T-helper 17 cell (primary cell): ENCODE measurements around the gene GLTP. TPM values are rescaled to one million over a fixed set of nuclear protein-coding genes. Genes with fewer than 3 reads are reported as not detected.
"Not testable (repeated sequence)": the region's sequence is repeated elsewhere in the genome, so short reads cannot be mapped to it uniquely, and the experiment has no call there.

Experiments
- ATAC-seq: fragments of 150-1000 bp; cut with Tn5 transposase; 2 replicates; pipeline ENCODE4 v1.10.0; 2021; ENCODE audit warnings: mild to moderate bottlenecking, moderate library complexity
- DNase-seq, 3 donors: peaks; one replicate each; pipeline versions ENCODE4 v3.0.0 to v3.0.0-alpha.2; 2020 to 2021
- H3K9me3 ChIP-seq: one replicate; pipeline ENCODE4 v1.7.0; 2013; ENCODE audit warnings: low read length, mild to moderate bottlenecking; ENCODE audit not compliant: control insufficient read depth, poor library complexity, severe bottlenecking
- H3K27ac Mint-ChIP-seq: one replicate; pipeline ENCODE4 v1.8.0; 2022; ENCODE audit warnings: mild to moderate bottlenecking, moderate library complexity, mixed read lengths
- H3K27me3 Mint-ChIP-seq: one replicate; pipeline ENCODE4 v1.8.0; 2022; ENCODE audit warnings: mixed read lengths
- H3K36me3 Mint-ChIP-seq: one replicate; pipeline ENCODE4 v1.8.0; 2022; ENCODE audit warnings: low read depth, mixed read lengths
- H3K4me1 Mint-ChIP-seq: one replicate; pipeline ENCODE4 v1.8.0; 2022; ENCODE audit warnings: mild to moderate bottlenecking, mixed read lengths
- H3K4me3 Mint-ChIP-seq: one replicate; pipeline ENCODE4 v1.8.0; 2022; ENCODE audit warnings: mild to moderate bottlenecking, moderate library complexity, mixed read lengths
- total RNA-seq, 4 donors: library from RNA in 2 of 4; stranded (reverse) in 2 of 4; gene quantifications; one replicate each; pipeline ENCODE4 v1.2.3 and lab custom pipeline; 2022 to 2026

GLTP gene, protein sequence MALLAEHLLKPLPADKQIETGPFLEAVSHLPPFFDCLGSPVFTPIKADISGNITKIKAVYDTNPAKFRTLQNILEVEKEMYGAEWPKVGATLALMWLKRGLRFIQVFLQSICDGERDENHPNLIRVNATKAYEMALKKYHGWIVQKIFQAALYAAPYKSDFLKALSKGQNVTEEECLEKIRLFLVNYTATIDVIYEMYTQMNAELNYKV
- total RNA-seq, result 10 to 100 TPM; 28.3 to 29.4 TPM
- 39.6 to 61.1 reads per million in 2 donors for total RNA-seq (lab: John Stamatoyannopoulos, UW)

- H3K9me3 ChIP-seq, result no peaks in the 10 kb centered on the region
- peak; percentile 91 to 94 (median 92) for DNase-seq
- Mint-ChIP-seq H3K27ac (peak within 1 kb of the TSS; percentile 93), H3K4me1 (peaks cover 43% of the 10 kb centered on the region), H3K36me3 (peaks cover 5% of the 10 kb centered on the region), H3K27me3 (no peaks in the 10 kb centered on the region), H3K4me3 (peak within 1 kb of the TSS; percentile 98)
- ATAC-seq, result peak; percentile 98
These were observed at the start of gene GLTP for GRCh38 chr12:109880043-109880931. Gene GLTP, minus strand, starts transcription at chr12:109880541. Its CDS starts 167 bp downstream, at chr12:109880374.

GRCh38 chr12:109929326-109929725 lies 49.0 kb upstream of the GLTP start:
- not testable (repeated sequence) for H3K4me1 Mint-ChIP-seq, H3K27me3 Mint-ChIP-seq, H3K9me3 ChIP-seq, H3K4me3 Mint-ChIP-seq, ATAC-seq, DNase-seq
- Mint-ChIP-seq H3K27ac (peak overlapping the region; percentile 39), H3K36me3 (peaks cover 12% of the 10 kb centered on the region)

DNA sequence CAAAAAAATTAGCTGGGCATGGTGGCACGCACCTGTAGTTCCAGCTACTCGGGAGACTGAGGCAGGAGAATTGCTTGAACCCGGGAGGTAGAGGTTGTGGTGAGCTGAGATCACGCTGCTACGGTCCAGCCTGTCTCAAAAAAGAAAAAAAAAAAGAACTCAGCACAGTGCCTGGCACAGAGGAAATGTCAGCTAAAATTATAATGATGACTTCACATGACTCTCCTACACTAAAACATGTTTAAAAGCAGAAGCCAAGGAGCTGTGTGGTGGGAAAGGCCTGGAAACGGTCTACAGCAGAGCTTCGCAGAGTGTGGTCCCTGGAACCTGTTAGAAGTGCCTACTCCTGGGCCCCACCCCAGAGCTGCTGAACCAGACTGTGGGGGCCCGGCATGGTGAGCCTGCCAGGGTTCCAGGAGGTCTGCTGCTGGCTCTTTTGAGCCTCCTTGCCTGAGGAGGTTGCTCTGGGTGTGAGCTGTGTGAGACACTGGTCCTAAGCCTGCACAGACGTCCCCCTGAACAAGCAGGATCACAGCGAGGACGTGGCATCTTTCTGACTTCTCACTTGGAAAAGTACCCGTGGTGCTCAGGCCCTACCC lies 47.8 kb upstream of the GLTP start:
- Mint-ChIP-seq H3K27ac (peak overlapping the region; percentile 53), H3K36me3 (peaks cover 12% of the 10 kb centered on the region), H3K4me3 (no peak overlapping the region), H3K27me3 (no peaks in the 10 kb centered on the region), H3K4me1 (peaks cover 7% of the 10 kb centered on the region)
- DNase-seq (no peak), ATAC-seq (no peak)
- no peaks in the 10 kb centered on the region for H3K9me3 ChIP-seq

DNA sequence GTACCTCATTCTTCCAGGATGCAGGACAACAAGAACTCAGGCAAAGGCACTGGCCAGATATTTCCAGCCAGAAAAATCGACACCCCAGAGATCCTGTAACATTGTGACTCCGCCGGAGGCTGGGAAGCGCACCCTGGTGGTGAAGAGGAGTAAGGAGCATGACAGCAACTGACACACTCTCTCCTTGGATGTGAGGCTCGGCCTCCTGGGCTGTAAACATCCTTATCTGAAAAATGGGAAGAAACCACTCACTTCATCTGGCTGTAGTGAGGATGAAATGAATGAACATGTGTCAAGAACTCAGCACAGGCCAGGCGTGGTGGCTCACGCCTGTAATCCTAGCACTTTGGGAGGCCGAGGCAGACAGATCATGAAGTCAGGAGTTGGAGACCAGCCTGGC lies 47.3 kb upstream of the GLTP start:
- ATAC-seq (peak; percentile 67), DNase-seq (peak in 1 of 3 donors; percentile 14)
- H3K27ac Mint-ChIP-seq, result peak overlapping the region; percentile 53
- no peak overlapping the region for H3K4me3 Mint-ChIP-seq
- peaks cover 7% of the 10 kb centered on the region for H3K4me1 Mint-ChIP-seq
- H3K27me3 Mint-ChIP-seq, result no peaks in the 10 kb centered on the region
- peaks cover 12% of the 10 kb centered on the region for H3K36me3 Mint-ChIP-seq
- no peaks in the 10 kb centered on the region for H3K9me3 ChIP-seq

DNA sequence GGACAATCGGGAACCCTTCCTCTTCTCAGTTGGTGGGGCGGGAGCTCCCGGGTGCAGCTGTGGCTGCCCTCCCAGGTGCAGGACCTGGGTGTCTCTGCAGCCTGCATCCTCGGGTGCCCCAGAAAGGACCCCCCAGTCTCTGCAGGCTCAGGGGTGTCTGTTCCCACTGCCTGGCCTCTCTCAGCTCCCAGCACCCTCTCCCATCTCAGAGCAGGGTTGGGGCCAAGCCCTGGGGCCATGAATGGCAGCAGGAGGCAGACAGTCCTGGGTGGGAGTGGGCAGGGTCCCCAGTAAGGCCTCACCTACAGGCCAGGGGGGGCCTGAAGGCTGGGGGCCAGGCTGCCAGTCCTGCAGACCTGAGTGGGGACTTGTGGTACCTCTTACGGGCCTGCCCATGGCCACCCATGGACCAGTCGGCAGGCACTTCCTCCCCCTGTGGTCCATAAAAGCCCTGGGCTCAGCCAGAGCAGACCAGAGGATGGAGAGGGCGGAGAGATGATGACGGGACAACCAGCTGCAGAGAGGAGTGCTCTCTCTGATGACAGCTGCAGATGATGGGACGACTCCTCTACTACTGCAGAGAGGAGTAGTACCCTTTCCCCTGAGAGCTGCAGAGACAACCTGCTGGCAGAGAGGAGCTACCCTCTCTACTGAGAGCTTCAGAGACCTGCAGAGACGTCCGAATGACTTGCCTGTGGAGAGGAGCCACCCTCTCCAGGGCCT lies 46.3 kb upstream of the GLTP start:
- Mint-ChIP-seq H3K27ac (no peak overlapping the region), H3K4me3 (no peak overlapping the region), H3K4me1 (peaks cover 7% of the 10 kb centered on the region), H3K27me3 (no peaks in the 10 kb centered on the region), H3K36me3 (peaks cover 8% of the 10 kb centered on the region)
- no peaks in the 10 kb centered on the region for H3K9me3 ChIP-seq
- DNase-seq (no peak), ATAC-seq (no peak)

DNA sequence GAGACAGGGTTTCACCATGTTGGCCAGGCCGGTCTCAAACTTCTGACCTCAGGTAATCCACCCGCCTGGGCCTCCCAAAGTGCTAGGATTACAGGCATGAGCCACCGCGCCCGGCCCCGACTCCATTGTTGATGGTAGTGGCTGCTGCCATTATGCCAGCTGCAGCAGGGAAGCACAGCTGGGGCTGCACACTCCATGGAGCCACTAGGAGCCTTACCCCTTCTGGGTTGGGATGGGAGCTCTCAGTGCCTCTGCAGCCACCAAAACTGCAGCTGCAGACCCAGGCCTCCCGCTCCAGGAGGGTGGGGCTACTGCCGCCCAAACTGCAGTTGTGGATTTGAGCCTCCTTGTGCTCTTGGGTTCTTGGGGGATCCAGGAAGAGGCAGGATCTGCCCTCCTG lies 45.7 kb upstream of the GLTP start:
- ATAC-seq (no peak), DNase-seq (no peak)
- peaks cover 5% of the 10 kb centered on the region for H3K36me3 Mint-ChIP-seq
- no peak overlapping the region for H3K4me3 Mint-ChIP-seq
- H3K4me1 Mint-ChIP-seq, result peaks cover 7% of the 10 kb centered on the region
- H3K9me3 ChIP-seq, result no peaks in the 10 kb centered on the region
- H3K27me3 Mint-ChIP-seq, result no peaks in the 10 kb centered on the region
- no peak overlapping the region for H3K27ac Mint-ChIP-seq

- peak overlapping the region; percentile 61 for H3K27ac Mint-ChIP-seq
- H3K4me3 Mint-ChIP-seq, result no peak overlapping the region
- H3K9me3 ChIP-seq, result no peaks in the 10 kb centered on the region
- no peak for ATAC-seq
- H3K4me1 Mint-ChIP-seq, result peaks cover 7% of the 10 kb centered on the region
- H3K27me3 Mint-ChIP-seq, result no peaks in the 10 kb centered on the region
- DNase-seq, result no peak
- H3K36me3 Mint-ChIP-seq, result peaks cover 5% of the 10 kb centered on the region
These were observed 45.0 kb upstream of the GLTP start for GRCh38 chr12:109925185-109925840.

- peaks cover 5% of the 10 kb centered on the region for H3K4me1 Mint-ChIP-seq
- no peaks in the 10 kb centered on the region for H3K9me3 ChIP-seq
- DNase-seq, result no peak
- no peak overlapping the region for H3K4me3 Mint-ChIP-seq
- H3K27ac Mint-ChIP-seq, result peak overlapping the region; percentile 78
- H3K36me3 Mint-ChIP-seq, result no peaks in the 10 kb centered on the region
- no peaks in the 10 kb centered on the region for H3K27me3 Mint-ChIP-seq
- ATAC-seq, result no peak
These were observed 43.3 kb upstream of the GLTP start for GRCh38 chr12:109923481-109924245.

GRCh38 chr12:109923038-109923437 lies 42.7 kb upstream of the GLTP start:
- H3K27me3 Mint-ChIP-seq, result no peaks in the 10 kb centered on the region
- H3K36me3 Mint-ChIP-seq, result no peaks in the 10 kb centered on the region
- H3K27ac Mint-ChIP-seq, result peak overlapping the region; percentile 78
- no peaks in the 10 kb centered on the region for H3K9me3 ChIP-seq
- H3K4me1 Mint-ChIP-seq, result peaks cover 5% of the 10 kb centered on the region
- no peak overlapping the region for H3K4me3 Mint-ChIP-seq
- ATAC-seq (no peak), DNase-seq (no peak)

DNA sequence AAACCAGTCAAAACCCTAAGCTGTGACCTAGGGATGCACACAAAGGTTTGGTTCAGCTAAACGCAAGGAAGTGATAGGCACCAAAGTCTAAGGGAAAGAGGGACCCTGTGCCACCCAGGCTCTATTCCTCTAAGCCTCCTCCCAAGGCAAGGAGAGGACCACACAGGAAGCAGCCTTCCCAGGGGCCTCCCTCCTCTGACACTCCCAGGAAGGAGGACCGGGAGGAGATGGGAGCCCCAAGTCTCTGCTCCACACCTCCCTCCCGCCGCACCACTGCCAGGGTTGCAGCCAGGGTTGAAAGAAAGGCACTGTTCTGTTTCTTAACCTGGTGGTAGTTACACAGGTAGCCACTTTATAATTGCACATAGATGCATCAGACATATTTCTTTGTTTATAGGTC lies 41.6 kb upstream of the GLTP start:
- peaks cover 2% of the 10 kb centered on the region for H3K36me3 Mint-ChIP-seq
- H3K27ac Mint-ChIP-seq, result peak overlapping the region; percentile 78

DNA sequence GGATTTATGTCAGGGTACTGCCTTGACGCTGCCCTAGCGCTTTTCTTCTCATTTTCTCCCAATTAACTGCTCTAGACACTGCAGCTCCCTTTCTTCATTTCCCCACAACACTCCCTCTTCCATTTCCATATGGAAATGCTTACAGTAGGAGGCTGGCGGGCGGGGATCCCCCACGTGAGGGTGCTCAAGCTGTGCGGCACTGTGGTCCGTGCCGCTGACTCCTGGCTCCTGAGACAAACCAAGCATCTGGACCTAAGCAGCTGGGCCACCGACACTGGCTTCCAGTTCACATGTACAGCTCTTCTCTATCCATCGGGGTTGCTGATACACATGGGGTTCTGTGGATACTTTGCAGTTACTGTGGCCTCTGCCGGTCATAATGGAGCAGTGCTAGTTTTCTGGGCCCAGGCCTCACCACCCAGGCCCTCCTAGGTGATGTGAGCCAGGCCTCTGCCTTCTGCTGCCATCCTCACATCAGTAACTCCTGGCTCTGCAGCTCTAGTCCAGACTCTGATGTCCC lies 40.0 kb upstream of the GLTP start:
- Mint-ChIP-seq H3K27me3 (no peaks in the 10 kb centered on the region), H3K36me3 (peaks cover 4% of the 10 kb centered on the region), H3K27ac (peak overlapping the region; percentile 70), H3K4me3 (no peak overlapping the region), H3K4me1 (peaks cover 2% of the 10 kb centered on the region)
- ATAC-seq (no peak), DNase-seq (no peak)
- no peaks in the 10 kb centered on the region for H3K9me3 ChIP-seq

More for the DNA sequence above, 41.6 kb upstream of the GLTP start:
- H3K4me1 Mint-ChIP-seq, result peaks cover 2% of the 10 kb centered on the region
- DNase-seq (no peak), ATAC-seq (no peak)
- H3K27me3 Mint-ChIP-seq, result no peaks in the 10 kb centered on the region
- H3K9me3 ChIP-seq, result no peaks in the 10 kb centered on the region
- no peak overlapping the region for H3K4me3 Mint-ChIP-seq

DNA sequence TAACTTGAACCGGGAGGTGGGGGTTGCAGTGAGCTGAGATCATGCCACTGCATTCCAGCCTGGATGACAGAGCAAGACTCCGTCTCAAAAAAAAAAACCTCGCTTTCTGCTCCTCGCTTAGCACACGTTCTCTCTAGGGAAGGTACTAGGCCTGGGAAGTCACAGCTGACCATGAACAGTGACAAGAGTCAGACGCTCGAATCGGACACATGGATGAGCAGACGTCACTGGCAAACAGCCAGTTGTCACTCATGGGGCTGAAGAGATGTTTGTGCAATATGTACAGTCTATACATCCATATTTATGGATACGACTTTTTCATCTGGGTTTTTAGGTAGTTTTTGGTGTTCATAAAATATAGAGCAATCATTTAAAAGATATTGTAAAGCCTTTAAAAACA lies 39.1 kb upstream of the GLTP start:
- Mint-ChIP-seq H3K4me1 (peaks cover 3% of the 10 kb centered on the region), H3K36me3 (peaks cover 4% of the 10 kb centered on the region), H3K27ac (peak overlapping the region; percentile 27), H3K27me3 (no peaks in the 10 kb centered on the region), H3K4me3 (no peak overlapping the region)
- DNase-seq (no peak), ATAC-seq (no peak)
- H3K9me3 ChIP-seq, result no peaks in the 10 kb centered on the region
